ENCODE results near the gene WDR1.
A peak's percentile ranks its signal among the peaks of the same experiment; 100 is the strongest.

The WDR1 gene

GRCh38 chr4:10098780-10099160, 17.8 kb downstream of the WDR1 start:
- no peak for DNase-seq

DNA sequence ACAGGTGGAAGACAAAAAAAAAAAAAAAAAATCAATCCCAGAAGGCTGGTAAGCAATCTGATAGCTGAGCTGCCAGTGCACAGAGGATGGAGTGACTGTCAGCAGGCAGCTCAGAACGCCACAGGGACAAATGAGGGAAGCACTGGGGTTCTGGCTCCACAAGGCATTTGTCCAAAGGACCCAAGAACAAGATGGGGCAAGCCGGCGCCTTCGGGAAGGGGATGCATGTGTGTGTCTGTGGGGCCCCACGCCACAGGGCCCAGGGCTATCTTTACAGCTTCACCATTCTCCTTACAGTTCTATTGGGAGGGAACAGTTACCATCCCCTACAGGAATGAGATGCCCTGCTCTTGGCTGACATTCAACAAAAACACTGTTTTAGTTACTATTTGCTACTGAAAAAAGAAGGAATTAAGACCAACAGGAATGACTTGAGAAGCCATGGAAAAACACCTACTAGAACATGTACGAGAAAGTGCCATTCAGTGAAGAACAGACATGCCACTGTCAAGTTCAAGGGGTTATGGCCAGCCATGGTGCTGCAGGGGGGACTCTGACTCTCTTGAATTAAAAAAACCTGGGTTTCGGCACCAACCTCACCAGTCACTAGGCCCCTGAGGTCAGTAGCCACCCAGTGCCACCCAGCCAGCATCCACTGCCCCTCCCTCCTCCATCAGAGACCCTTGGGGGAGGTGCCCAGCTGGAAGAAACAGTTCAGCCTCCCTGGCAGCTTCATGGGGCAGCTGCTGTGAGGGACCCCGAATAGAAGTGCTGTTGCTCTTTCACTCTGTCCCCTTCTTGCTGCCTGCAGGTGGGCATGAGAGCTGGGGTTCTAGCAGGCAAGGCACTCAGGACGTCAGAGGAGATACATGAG, 18.5 kb downstream of the WDR1 start:
- DNase-seq: no peak

- DNase-seq: no peak
These were observed 19.6 kb downstream of the WDR1 start for GRCh38 chr4:10096978-10097335.

- peak in 10 of 14 donors; percentile 29 to 77 (median 52) for DNase-seq
These were observed 20.2 kb downstream of the WDR1 start for GRCh38 chr4:10096201-10096977.

DNA sequence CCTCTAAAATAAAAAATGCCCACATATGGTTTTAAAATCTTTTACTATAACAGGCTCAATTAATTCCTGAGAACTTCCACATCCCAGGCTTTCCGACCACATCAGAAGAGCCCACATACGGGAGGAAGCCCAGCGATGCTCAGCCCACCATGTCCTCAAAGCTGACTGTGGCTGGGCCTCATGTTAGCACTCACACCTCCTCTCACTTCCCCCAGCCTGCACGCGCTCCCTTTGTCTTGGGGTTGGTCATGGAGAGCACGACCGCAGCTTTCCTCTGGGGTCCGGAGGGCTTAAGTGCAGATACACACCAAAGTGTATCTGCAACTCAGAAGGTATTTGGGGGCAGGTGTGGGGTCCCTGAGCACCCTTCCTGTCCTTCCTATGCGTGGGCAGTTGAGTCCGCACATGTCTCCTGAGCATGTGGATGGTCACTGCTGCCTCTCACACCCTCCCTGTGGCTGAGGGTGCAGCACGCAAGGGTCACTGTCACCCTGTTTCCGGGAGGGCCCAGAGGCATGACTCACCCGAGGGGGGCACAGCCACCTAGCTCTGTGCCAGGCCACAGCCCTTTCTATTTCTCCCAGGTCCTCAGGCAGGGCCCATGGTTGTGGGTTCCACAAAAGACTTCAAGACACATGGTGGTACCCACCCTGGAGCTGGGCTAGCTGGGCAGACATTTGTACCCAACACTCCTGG, 21.2 kb downstream of the WDR1 start:
- no peak for DNase-seq

- DNase-seq: no peak
These were observed 21.8 kb downstream of the WDR1 start for GRCh38 chr4:10094841-10095240.

- no peak for DNase-seq
These were observed 22.6 kb downstream of the WDR1 start for GRCh38 chr4:10093801-10094552.

- no peak for DNase-seq
These were observed 23.4 kb downstream of the WDR1 start for GRCh38 chr4:10093271-10093621.

DNA sequence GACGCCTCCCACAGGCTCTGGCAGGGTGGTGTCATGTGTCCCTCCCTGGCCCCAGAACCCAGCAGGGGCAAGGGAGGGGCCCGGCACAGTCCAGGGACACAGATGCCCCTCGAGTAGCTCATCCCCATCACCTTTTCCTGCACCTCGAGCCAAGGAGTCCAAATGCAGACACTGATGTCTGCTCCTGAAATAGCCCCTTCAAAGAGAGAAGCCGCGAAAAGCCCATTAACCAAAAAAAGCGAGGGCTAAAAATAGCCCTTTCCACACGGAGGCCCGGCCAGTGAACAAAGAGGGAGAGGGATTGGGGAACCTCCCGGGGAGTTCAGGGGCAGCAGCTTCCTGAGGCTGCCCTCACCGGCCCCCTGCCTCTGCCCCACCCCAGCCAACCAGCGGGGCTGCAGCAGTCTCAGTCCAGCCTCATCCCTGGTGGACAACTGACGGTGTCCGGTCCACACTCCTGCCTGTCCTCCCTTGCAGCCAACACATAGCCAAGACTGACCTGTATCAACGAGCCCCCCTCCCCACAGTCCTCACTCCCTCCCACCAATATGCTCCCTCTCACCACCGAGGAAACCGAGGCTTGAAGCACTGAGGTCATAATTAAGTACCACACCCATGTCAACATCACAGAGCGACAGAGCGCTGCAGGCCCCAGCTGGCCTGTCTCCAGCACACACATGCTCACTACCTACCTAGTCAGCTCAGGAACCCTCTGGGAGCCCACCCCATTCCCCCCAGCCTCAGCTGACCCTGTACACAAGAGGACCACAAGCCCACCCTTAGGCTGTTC, 23.9 kb downstream of the WDR1 start:
- DNase-seq: no peak

- no peak for DNase-seq
These were observed 24.9 kb downstream of the WDR1 start for GRCh38 chr4:10091531-10092181.

- no peak for DNase-seq
These were observed 25.9 kb downstream of the WDR1 start for GRCh38 chr4:10090467-10091250.

DNA sequence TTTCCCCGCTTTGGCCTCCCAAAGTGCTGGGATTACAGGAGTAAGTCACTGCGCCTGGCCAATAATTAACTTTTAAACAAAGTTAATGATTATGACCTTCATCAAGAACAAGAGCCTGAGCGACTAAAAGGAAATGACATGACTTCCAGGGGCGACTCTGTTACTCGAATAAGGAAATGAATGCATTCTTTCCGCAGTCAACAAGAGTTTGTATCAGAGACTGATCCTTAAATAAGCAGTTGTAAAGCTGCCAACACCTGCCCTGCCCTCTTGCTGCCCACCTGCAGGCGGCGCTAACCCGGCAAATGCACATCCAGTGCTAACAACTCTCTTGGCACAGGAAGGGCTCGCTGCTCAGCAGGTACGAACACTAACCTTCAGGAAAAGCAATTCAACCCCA, 27.3 kb downstream of the WDR1 start:
- no peak for DNase-seq

DNA sequence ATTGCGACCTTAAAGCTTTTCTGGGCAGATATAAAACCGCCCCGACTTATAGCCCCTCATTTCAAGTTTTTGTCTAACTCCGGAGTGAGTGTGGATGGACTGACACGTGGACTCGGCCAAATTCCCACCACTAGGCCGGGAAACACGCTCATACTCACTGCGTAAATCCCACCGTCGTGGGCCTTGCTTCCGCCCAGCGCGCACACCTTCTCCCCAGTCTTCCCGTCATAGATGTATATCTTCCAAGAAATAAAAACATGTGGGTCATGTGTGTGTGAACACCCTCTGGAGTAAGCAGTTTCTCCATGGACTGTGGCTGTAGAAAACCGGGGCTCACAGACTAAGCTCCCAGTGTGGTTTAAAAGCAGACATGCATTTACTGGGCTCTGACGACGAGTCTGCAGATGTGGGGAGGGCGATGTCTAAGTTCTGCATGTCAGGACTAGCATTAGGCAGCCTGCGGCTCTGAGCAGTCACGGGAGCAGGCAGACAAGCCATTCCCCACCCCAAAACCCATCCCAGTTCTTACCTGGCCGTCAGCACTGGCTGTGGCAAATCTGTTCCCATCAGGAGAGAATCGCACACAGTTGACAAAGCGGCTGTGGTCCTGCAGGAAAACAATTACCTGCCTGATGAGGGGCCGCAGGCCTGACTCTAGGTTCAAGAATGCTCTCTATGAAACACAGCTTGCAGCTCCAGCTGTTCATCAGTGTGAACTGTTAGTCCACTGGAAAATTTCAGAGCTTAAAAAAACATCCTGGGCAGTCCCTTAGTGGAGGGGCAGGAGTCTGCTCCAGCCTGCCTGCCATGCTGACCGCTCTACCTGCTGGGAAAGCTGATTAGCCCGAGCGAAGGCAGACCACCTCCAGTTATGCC, 28.2 kb downstream of the WDR1 start:
- DNase-seq: no peak

GRCh38 chr4:10087152-10087791, 29.3 kb downstream of the WDR1 start:
- no peak for DNase-seq

GRCh38 chr4:10086506-10087120, 30.0 kb downstream of the WDR1 start:
- DNase-seq: no peak

- DNase-seq: no peak
These were observed 30.6 kb downstream of the WDR1 start for GRCh38 chr4:10085828-10086505.

GRCh38 chr4:10085386-10085785, 31.2 kb downstream of the WDR1 start:
- no peak for DNase-seq
